H9 (cell line): ENCODE measurements around the gene ADGRG7. TPM values are rescaled to one million over a fixed set of nuclear protein-coding genes. Genes with fewer than 3 reads are reported as not detected.

Experiments used
- DNase-seq: peaks from one replicate; pipeline ENCODE4 v3.0.0-alpha.2; 2017
- H2AFZ ChIP-seq: one replicate; pipeline ENCODE4 v1.6.1; 2013; ENCODE audit warnings: mild to moderate bottlenecking, low read length, control low read depth, moderate library complexity
- H2AK5ac ChIP-seq: 2 replicates; pipeline ENCODE4 v1.6.1; 2013; ENCODE audit warnings: low read length, control low read depth, mixed read lengths; ENCODE audit not compliant: insufficient read length
- H2BK120ac ChIP-seq: one replicate; pipeline ENCODE4 v1.6.1; 2013; ENCODE audit warnings: low read depth, mild to moderate bottlenecking, low read length, control low read depth, inconsistent platforms; ENCODE audit not compliant: poor library complexity, severe bottlenecking
- H2BK12ac ChIP-seq: 2 replicates; pipeline ENCODE4 v1.6.1; 2013; ENCODE audit warnings: low read length, control low read depth, mixed read lengths, low read depth; ENCODE audit not compliant: insufficient read length
- H2BK15ac ChIP-seq: 2 replicates; pipeline ENCODE4 v1.6.1; 2013; ENCODE audit warnings: low read depth, low read length, control low read depth
- H2BK20ac ChIP-seq: one replicate; pipeline ENCODE4 v1.6.1; 2013; ENCODE audit warnings: low read depth, mild to moderate bottlenecking, low read length, control low read depth, inconsistent platforms; ENCODE audit not compliant: poor library complexity, severe bottlenecking
- H2BK5ac ChIP-seq: 2 replicates; pipeline ENCODE4 v1.6.1; 2013; ENCODE audit warnings: low read length, control low read depth, mixed read lengths; ENCODE audit not compliant: insufficient read length
- H3K14ac ChIP-seq: 2 replicates; pipeline ENCODE4 v1.6.1; 2013; ENCODE audit warnings: low read length, control low read depth; ENCODE audit not compliant: insufficient read depth
- H3K18ac ChIP-seq: 2 replicates; pipeline ENCODE4 v1.6.1; 2013; ENCODE audit warnings: low read depth, mild to moderate bottlenecking, mixed read lengths, low read length, control low read depth; ENCODE audit not compliant: insufficient read length
- H3K23ac ChIP-seq: 2 replicates; pipeline ENCODE4 v1.6.1; 2013; ENCODE audit warnings: low read length, control low read depth, mixed read lengths, low read depth; ENCODE audit not compliant: insufficient read length
- H3K23me2 ChIP-seq: 2 replicates; pipeline ENCODE4 v1.6.1; 2013; ENCODE audit warnings: low read depth, mild to moderate bottlenecking, mixed read lengths, low read length, control low read depth; ENCODE audit not compliant: insufficient read length, poor library complexity, severe bottlenecking
- H3K27ac ChIP-seq: 2 replicates; pipeline ENCODE4 v1.5.1; 2013; ENCODE audit warnings: low read length, control low read depth, mixed read lengths, low read depth; ENCODE audit not compliant: insufficient read length
- H3K27me3 ChIP-seq: 2 replicates; pipeline ENCODE4 v1.6.1; 2013; ENCODE audit warnings: low read length, control low read depth, inconsistent platforms; ENCODE audit not compliant: insufficient read depth
- H3K4ac ChIP-seq: 2 replicates; pipeline ENCODE4 v1.6.1; 2013; ENCODE audit warnings: low read depth, mild to moderate bottlenecking, control low read depth, inconsistent platforms, low read length, moderate library complexity
- H3K4me1 ChIP-seq: 2 replicates; pipeline ENCODE4 v1.6.1; 2013; ENCODE audit warnings: low read length, control low read depth, inconsistent platforms; ENCODE audit not compliant: insufficient read depth
- H3K4me2 ChIP-seq: 2 replicates; pipeline ENCODE4 v1.6.1; 2013; ENCODE audit warnings: low read length, control low read depth, mixed read lengths; ENCODE audit not compliant: insufficient read length, insufficient read depth
- H3K56ac ChIP-seq: 2 replicates; pipeline ENCODE4 v1.6.1; 2013; ENCODE audit warnings: low read depth, mild to moderate bottlenecking, mixed read lengths, low read length, control low read depth; ENCODE audit not compliant: insufficient read length
- H3K79me1 ChIP-seq: 2 replicates; pipeline ENCODE4 v1.6.1; 2013; ENCODE audit warnings: low read depth, mild to moderate bottlenecking, moderate library complexity, low read length, control low read depth, inconsistent platforms; ENCODE audit not compliant: insufficient read depth, poor library complexity, severe bottlenecking
- H3K79me2 ChIP-seq: 2 replicates; pipeline ENCODE4 v1.6.1; 2013; ENCODE audit warnings: low read length, control low read depth, inconsistent platforms; ENCODE audit not compliant: insufficient read depth
- H3K9ac ChIP-seq: 2 replicates; pipeline ENCODE4 v1.6.1; 2013; ENCODE audit warnings: low read length, control low read depth, mixed read lengths; ENCODE audit not compliant: insufficient read length; ENCODE audit errors: extremely low read depth
- H3K9me3 ChIP-seq: one replicate; pipeline ENCODE4 v1.6.1; 2013; ENCODE audit warnings: low read depth, low read length, inconsistent platforms; ENCODE audit not compliant: control insufficient read depth
- H3T11ph ChIP-seq: one replicate; pipeline ENCODE4 v1.6.1; 2013; ENCODE audit warnings: mild to moderate bottlenecking, low read length, control low read depth, inconsistent platforms
- H4K20me1 ChIP-seq: one replicate; pipeline ENCODE4 v1.6.1; 2013; ENCODE audit not compliant: control insufficient read depth, insufficient read length, insufficient read depth
- H4K5ac ChIP-seq: 2 replicates; pipeline ENCODE4 v1.6.1; 2013; ENCODE audit warnings: low read depth, mild to moderate bottlenecking, mixed read lengths, low read length, control low read depth; ENCODE audit not compliant: insufficient read length
- H4K8ac ChIP-seq: replicated peaks from 2 replicates; pipeline ENCODE4 v1.6.1; 2013; ENCODE audit warnings: low read length, control low read depth, mixed read lengths, low read depth; ENCODE audit not compliant: insufficient read length
- H4K91ac ChIP-seq: 2 replicates; pipeline ENCODE4 v1.6.1; 2013; ENCODE audit warnings: low read depth, mild to moderate bottlenecking, moderate library complexity, mixed read lengths, low read length, control low read depth; ENCODE audit not compliant: insufficient read length
- H3K27ac Mint-ChIP-seq, 3 experiments: 2 replicates in 2 of 3; 3 replicates in 1 of 3; pipeline ENCODE4 v1.8.0; 2020 to 2021; ENCODE audit warnings: mixed read lengths in 3 of 3, mild to moderate bottlenecking in 1 of 3, moderate library complexity in 1 of 3
- H3K27me3 Mint-ChIP-seq: 2 replicates; pipeline ENCODE4 v1.8.0; 2021; ENCODE audit warnings: low read depth, mild to moderate bottlenecking, moderate library complexity, mixed read lengths
- H3K36me3 Mint-ChIP-seq, 3 experiments: 2 replicates in 2 of 3; 3 replicates in 1 of 3; pipeline ENCODE4 v1.8.0; 2020 to 2021; ENCODE audit warnings: low read depth in 3 of 3, mixed read lengths in 3 of 3; ENCODE audit not compliant: insufficient read depth in 1 of 3
- H3K4me1 Mint-ChIP-seq, 2 experiments: 2 replicates each; pipeline ENCODE4 v1.8.0; 2020; ENCODE audit warnings: mixed read lengths in 2 of 2
- H3K4me3 Mint-ChIP-seq, 2 experiments: 2 replicates in 1 of 2; 3 replicates in 1 of 2; pipeline ENCODE4 v1.8.0; 2020 to 2021; ENCODE audit warnings: mild to moderate bottlenecking in 2 of 2, mixed read lengths in 2 of 2, moderate library complexity in 1 of 2
- H3K9me3 Mint-ChIP-seq, 2 experiments: 2 replicates in 1 of 2; 3 replicates in 1 of 2; pipeline ENCODE4 v1.8.0; 2020; ENCODE audit warnings: mild to moderate bottlenecking in 2 of 2, mixed read lengths in 2 of 2, moderate library complexity in 1 of 2
- CTCF ChIP-seq: fragments of 200-600 bp; sonication (generic); conservative IDR thresholded peaks from 3 replicates; pipeline ENCODE4 v1.8.0; 2021; ENCODE audit warnings: antibody characterized with exemption, mild to moderate bottlenecking
- WGBS: extraction: QIAGEN DNeasy Blood & Tissue Kit; methylation state at CpG from one replicate; pipeline ENCODE4 v1.1.7; 2013; ENCODE audit warnings: missing lambda C conversion rate, low lambda C conversion rate, mixed read lengths; ENCODE audit not compliant: insufficient read length; ENCODE audit errors: extremely low coverage; 5-methylcytosine and 5-hydroxymethylcytosine counted together
- total RNA-seq: library from RNA; stranded (reverse); gene quantifications from 2 replicates; pipeline ENCODE4 v1.2.1, GENCODE V29; 2021

Gene ADGRG7
- total RNA-seq, 1 experiment from 2014 or later, result not detected

- Histone ChIP-seq H4K5ac (no peak overlapping the region), H2AFZ (no peak overlapping the region), H3K56ac (no peak overlapping the region), H2BK12ac (no peak overlapping the region), H3K4me2 (no peak overlapping the region), H4K91ac (no peak overlapping the region), H3K79me2 (no peaks in the 10 kb centered on the region), H4K20me1 (no peaks in the 10 kb centered on the region), H2AK5ac (no peak overlapping the region), H3K79me1 (no peaks in the 10 kb centered on the region), H3K9me3 (no peaks in the 10 kb centered on the region), H3K18ac (no peak overlapping the region), H3K27ac (no peak overlapping the region), H3T11ph (no peak overlapping the region), H2BK20ac (no peak overlapping the region), H4K8ac (no peak overlapping the region), H3K23ac (no peak overlapping the region), H3K4ac (no peak overlapping the region), H3K27me3 (no peaks in the 10 kb centered on the region), H3K4me1 (no peaks in the 10 kb centered on the region), H3K14ac (no peak overlapping the region), H2BK120ac (no peak overlapping the region), H2BK5ac (no peak overlapping the region), H2BK15ac (no peak overlapping the region), H3K23me2 (no peaks in the 10 kb centered on the region), H3K9ac (no peak overlapping the region)
- no peak overlapping the region for H3K27ac Mint-ChIP-seq
- no CpG with 5 or more reads among the region's 7 CpGs for whole genome bisulfite sequencing
- no peak for DNase-seq
- H3K9me3 Mint-ChIP-seq, result no peaks in the 10 kb centered on the region; a peak in 1 of 5 replicates
- no peak for TF ChIP-seq CTCF
- no peak overlapping the region for H3K4me3 Mint-ChIP-seq
- H3K4me1 Mint-ChIP-seq, result no peaks in the 10 kb centered on the region
- H3K36me3 Mint-ChIP-seq, result no peaks in the 10 kb centered on the region
- H3K27me3 Mint-ChIP-seq, result peaks cover 44% of the 10 kb centered on the region
Observed at GRCh38 chr3:100697172-100697571, 87.8 kb downstream of the ADGRG7 start.
